HEK293 (cell line): ENCODE data around the gene KLHL21.

Experiments
- BCL11A ChIP-seq: fragments of 450-650 bp; formaldehyde crosslinking; IDR thresholded peaks from 2 replicates; pipeline ENCODE4 v1.5.1; 2016; ENCODE audit warnings: low read depth, missing biosample characterization, missing genetic modification characterization
- GLI4 ChIP-seq: fragments of 450-650 bp; formaldehyde crosslinking; IDR thresholded peaks from 2 replicates; pipeline ENCODE4 v1.5.1; 2016; ENCODE audit warnings: missing biosample characterization, missing genetic modification characterization
- KLF16 ChIP-seq: fragments of 450-650 bp; formaldehyde crosslinking; IDR thresholded peaks from 2 replicates; pipeline ENCODE4 v1.5.1; 2017; ENCODE audit warnings: missing biosample characterization, missing genetic modification characterization
- MZF1 ChIP-seq: fragments of 450-650 bp; formaldehyde crosslinking; IDR thresholded peaks from 2 replicates; pipeline ENCODE4 v1.5.1; 2017; ENCODE audit warnings: missing biosample characterization, missing genetic modification characterization, borderline replicate concordance
- RBAK ChIP-seq: fragments of 450-650 bp; formaldehyde crosslinking; IDR thresholded peaks from 2 replicates; pipeline ENCODE4 v1.5.1; 2016; ENCODE audit warnings: missing biosample characterization, missing genetic modification characterization
- TCF7L2 ChIP-seq: IDR thresholded peaks from 2 replicates; pipeline ENCODE4 v1.6.1; 2011; ENCODE audit warnings: low read depth, mild to moderate bottlenecking, inconsistent platforms, low read length, moderate library complexity, borderline replicate concordance
- YY1 ChIP-seq: fragments of 450-650 bp; formaldehyde crosslinking; IDR thresholded peaks from 2 replicates; pipeline ENCODE4 v1.5.1; 2018; ENCODE audit warnings: missing biosample characterization, missing genetic modification characterization
- ZBTB21 ChIP-seq: fragments of 450-650 bp; formaldehyde crosslinking; IDR thresholded peaks from 2 replicates; pipeline ENCODE4 v1.5.1; 2017; ENCODE audit warnings: missing biosample characterization, missing genetic modification characterization
- ZBTB48 ChIP-seq: fragments of 450-650 bp; formaldehyde crosslinking; IDR thresholded peaks from 2 replicates; pipeline ENCODE4 v1.5.1; 2016; ENCODE audit warnings: missing biosample characterization, missing genetic modification characterization
- ZFHX2 ChIP-seq: fragments of 450-650 bp; formaldehyde crosslinking; conservative IDR thresholded peaks from 2 replicates; pipeline ENCODE4 v1.5.1; 2016; ENCODE audit warnings: missing biosample characterization, missing genetic modification characterization
- ZFP3 ChIP-seq: fragments of 450-650 bp; formaldehyde crosslinking; IDR thresholded peaks from 2 replicates; pipeline ENCODE4 v1.5.1; 2016; ENCODE audit warnings: low read depth, missing biosample characterization, missing genetic modification characterization
- ZFP69B ChIP-seq: fragments of 450-650 bp; formaldehyde crosslinking; IDR thresholded peaks from 2 replicates; pipeline ENCODE4 v1.5.1; 2016; ENCODE audit warnings: missing biosample characterization, missing genetic modification characterization
- ZNF2 ChIP-seq: fragments of 450-650 bp; formaldehyde crosslinking; IDR thresholded peaks from 2 replicates; pipeline ENCODE4 v1.5.1; 2016; ENCODE audit warnings: missing biosample characterization, missing genetic modification characterization
- ZNF211 ChIP-seq: fragments of 450-650 bp; formaldehyde crosslinking; IDR thresholded peaks from 2 replicates; pipeline ENCODE4 v1.5.1; 2016; ENCODE audit warnings: low read depth, missing biosample characterization, missing genetic modification characterization
- ZNF292 ChIP-seq: fragments of 450-650 bp; formaldehyde crosslinking; IDR thresholded peaks from 2 replicates; pipeline ENCODE4 v1.5.1; 2016; ENCODE audit warnings: low read depth, missing biosample characterization, missing genetic modification characterization, borderline replicate concordance
- ZNF473 ChIP-seq: fragments of 450-650 bp; formaldehyde crosslinking; IDR thresholded peaks from 2 replicates; pipeline ENCODE4 v1.5.1; 2017; ENCODE audit warnings: missing biosample characterization, missing genetic modification characterization
- ZNF529 ChIP-seq: fragments of 450-650 bp; formaldehyde crosslinking; IDR thresholded peaks from 2 replicates; pipeline ENCODE4 v1.5.1; 2017; ENCODE audit warnings: missing genetic modification characterization, missing biosample characterization; ENCODE audit not compliant: insufficient replicate concordance
- ZNF549 ChIP-seq: fragments of 450-650 bp; IDR thresholded peaks from 2 replicates; pipeline ENCODE4 v1.5.1; 2018; ENCODE audit warnings: missing biosample characterization, missing genetic modification characterization, mild to moderate bottlenecking, inconsistent platforms, moderate library complexity
- ZNF560 ChIP-seq: fragments of 450-650 bp; formaldehyde crosslinking; IDR thresholded peaks from 2 replicates; pipeline ENCODE4 v1.5.1; 2017; ENCODE audit warnings: missing biosample characterization, missing genetic modification characterization, borderline replicate concordance
- ZNF585B ChIP-seq: fragments of 450-650 bp; formaldehyde crosslinking; IDR thresholded peaks from 2 replicates; pipeline ENCODE4 v1.5.1; 2016; ENCODE audit warnings: missing biosample characterization, missing genetic modification characterization
- ZNF600 ChIP-seq: fragments of 450-650 bp; formaldehyde crosslinking; IDR thresholded peaks from 2 replicates; pipeline ENCODE4 v1.5.1; 2016; ENCODE audit warnings: missing biosample characterization, missing genetic modification characterization
- ZNF610 ChIP-seq: fragments of 450-650 bp; formaldehyde crosslinking; IDR thresholded peaks from 2 replicates; pipeline ENCODE4 v1.5.1; 2016; ENCODE audit warnings: missing biosample characterization, missing genetic modification characterization, borderline replicate concordance
- ZNF629 ChIP-seq: fragments of 450-650 bp; formaldehyde crosslinking; IDR thresholded peaks from 2 replicates; pipeline ENCODE4 v1.5.1; 2017; ENCODE audit warnings: missing biosample characterization, missing genetic modification characterization
- ZNF645 ChIP-seq: fragments of 450-650 bp; formaldehyde crosslinking; IDR thresholded peaks from 2 replicates; pipeline ENCODE4; 2016; ENCODE audit warnings: missing biosample characterization, missing genetic modification characterization
- TF ChIP-seq, protein P1 (sequence below): fragments of 450-650 bp; formaldehyde crosslinking; IDR thresholded peaks from 2 replicates; pipeline ENCODE4 v1.5.1; 2016; ENCODE audit warnings: missing biosample characterization, missing genetic modification characterization
- TF ChIP-seq, protein P2 (sequence below): fragments of 450-650 bp; formaldehyde crosslinking; IDR thresholded peaks from 2 replicates; pipeline ENCODE4 v1.5.1; 2016; ENCODE audit warnings: missing biosample characterization, missing genetic modification characterization
- TF ChIP-seq, protein P3 (sequence below): fragments of 450-650 bp; formaldehyde crosslinking; optimal IDR thresholded peaks from 2 replicates; pipeline ENCODE3; 2016; ENCODE audit warnings: missing biosample characterization, mild to moderate bottlenecking, missing genetic modification characterization
- TF ChIP-seq, protein P4 (sequence below): fragments of 450-650 bp; formaldehyde crosslinking; IDR thresholded peaks from 2 replicates; pipeline ENCODE4 v1.5.1; 2016; ENCODE audit warnings: missing biosample characterization, missing genetic modification characterization, borderline replicate concordance
- TF ChIP-seq, protein P5 (sequence below): fragments of 450-650 bp; formaldehyde crosslinking; IDR thresholded peaks from 2 replicates; pipeline ENCODE4 v1.5.1; 2016; ENCODE audit warnings: missing biosample characterization, missing genetic modification characterization

KLHL21 gene

DNA sequence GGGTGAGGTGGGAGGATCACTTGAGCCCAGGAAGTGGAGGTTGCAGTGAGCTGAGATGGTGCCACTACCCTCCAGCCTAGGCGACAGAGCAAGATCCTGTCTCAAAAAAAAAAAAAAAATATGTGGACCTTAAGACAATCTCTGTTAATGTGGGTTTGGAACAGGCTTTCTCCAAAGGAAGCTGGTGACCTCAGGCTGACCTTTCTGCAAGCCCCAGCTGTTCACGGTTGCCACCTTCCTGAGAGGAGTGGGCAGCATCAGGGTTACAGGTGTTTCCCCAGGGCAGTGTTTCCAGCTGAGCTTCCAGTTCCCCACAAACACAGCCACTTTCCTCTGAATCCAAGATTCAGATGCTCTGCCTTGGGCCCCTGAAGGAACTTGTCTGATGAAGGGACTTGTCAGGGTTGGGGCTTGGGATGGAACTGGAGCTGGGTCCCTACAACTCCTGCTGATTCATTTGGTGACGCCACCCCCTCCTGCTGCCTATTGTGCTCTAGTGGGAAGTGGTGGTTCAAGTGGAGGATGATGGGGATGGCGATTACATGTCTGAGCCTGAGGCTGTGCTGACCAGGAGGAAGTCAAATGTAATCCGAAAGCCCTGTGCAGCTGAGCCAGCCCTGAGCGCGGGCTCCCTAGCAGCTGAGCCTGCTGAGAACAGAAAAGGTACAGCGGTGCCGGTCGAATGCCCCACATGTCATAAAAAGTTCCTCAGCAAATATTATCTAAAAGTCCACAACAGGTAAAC lies 20.9 kb downstream of the KLHL21 start (continued):
- no peak for TF ChIP-seq BCL11A (tag by site-specific recombination)
- TF ChIP-seq RBAK (tag by site-specific recombination) = no peak
- TF ChIP-seq, protein P1, sequence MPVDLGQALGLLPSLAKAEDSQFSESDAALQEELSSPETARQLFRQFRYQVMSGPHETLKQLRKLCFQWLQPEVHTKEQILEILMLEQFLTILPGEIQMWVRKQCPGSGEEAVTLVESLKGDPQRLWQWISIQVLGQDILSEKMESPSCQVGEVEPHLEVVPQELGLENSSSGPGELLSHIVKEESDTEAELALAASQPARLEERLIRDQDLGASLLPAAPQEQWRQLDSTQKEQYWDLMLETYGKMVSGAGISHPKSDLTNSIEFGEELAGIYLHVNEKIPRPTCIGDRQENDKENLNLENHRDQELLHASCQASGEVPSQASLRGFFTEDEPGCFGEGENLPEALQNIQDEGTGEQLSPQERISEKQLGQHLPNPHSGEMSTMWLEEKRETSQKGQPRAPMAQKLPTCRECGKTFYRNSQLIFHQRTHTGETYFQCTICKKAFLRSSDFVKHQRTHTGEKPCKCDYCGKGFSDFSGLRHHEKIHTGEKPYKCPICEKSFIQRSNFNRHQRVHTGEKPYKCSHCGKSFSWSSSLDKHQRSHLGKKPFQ = no peak
- TF ChIP-seq KLF16 (tag by site-specific recombination) = no peak
- no peak for TF ChIP-seq ZNF560 (tag by site-specific recombination)
- TF ChIP-seq TCF7L2 = no peak
- TF ChIP-seq ZNF211 (tag by site-specific recombination) = no peak
- no peak for TF ChIP-seq ZNF549
- no peak for TF ChIP-seq ZFP3 (tag by site-specific recombination)
- no peak for TF ChIP-seq ZNF585B
- TF ChIP-seq, protein P2, sequence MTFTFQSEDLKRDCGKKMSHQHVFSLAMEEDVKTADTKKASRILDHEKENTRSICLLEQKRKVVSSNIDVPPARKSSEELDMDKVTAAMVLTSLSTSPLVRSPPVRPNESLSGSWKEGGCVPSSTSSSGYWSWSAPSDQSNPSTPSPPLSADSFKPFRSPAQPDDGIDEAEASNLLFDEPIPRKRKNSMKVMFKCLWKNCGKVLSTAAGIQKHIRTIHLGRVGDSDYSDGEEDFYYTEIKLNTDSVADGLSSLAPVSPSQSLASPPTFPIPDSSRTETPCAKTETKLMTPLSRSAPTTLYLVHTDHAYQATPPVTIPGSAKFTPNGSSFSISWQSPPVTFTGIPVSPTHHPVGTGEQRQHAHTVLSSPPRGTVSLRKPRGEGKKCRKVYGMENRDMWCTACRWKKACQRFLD (tag by site-specific recombination) = no peak
- no peak for TF ChIP-seq ZNF645
- no peak for TF ChIP-seq ZNF2
- peak; percentile 65 for TF ChIP-seq ZNF629 (tag by site-specific recombination)
- no peak for TF ChIP-seq ZNF473 (tag by site-specific recombination)
- TF ChIP-seq ZFP69B (tag by site-specific recombination) = 0 out of 2 replicates have a peak, but pooled peaks have one; percentile 17
- TF ChIP-seq ZNF610 (tag by site-specific recombination) = no peak
- no peak for TF ChIP-seq ZFHX2 (tag by site-specific recombination)
- no peak for TF ChIP-seq ZNF292 (tag by site-specific recombination)
- TF ChIP-seq, protein P3, sequence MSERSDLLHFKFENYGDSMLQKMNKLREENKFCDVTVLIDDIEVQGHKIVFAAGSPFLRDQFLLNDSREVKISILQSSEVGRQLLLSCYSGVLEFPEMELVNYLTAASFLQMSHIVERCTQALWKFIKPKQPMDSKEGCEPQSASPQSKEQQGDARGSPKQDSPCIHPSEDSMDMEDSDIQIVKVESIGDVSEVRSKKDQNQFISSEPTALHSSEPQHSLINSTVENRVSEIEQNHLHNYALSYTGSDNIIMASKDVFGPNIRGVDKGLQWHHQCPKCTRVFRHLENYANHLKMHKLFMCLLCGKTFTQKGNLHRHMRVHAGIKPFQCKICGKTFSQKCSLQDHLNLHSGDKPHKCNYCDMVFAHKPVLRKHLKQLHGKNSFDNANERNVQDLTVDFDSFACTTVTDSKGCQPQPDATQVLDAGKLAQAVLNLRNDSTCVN (tag by site-specific recombination) = no peak
- TF ChIP-seq YY1 (tag by site-specific recombination) = no peak
- no peak for TF ChIP-seq GLI4
- peak; percentile 56; the same call in 1 of the 2 replicates for TF ChIP-seq ZBTB48 (tag by site-specific recombination)
- TF ChIP-seq ZBTB21 = no peak
- TF ChIP-seq ZNF529 (tag by site-specific recombination) = no peak
- TF ChIP-seq, protein P4, sequence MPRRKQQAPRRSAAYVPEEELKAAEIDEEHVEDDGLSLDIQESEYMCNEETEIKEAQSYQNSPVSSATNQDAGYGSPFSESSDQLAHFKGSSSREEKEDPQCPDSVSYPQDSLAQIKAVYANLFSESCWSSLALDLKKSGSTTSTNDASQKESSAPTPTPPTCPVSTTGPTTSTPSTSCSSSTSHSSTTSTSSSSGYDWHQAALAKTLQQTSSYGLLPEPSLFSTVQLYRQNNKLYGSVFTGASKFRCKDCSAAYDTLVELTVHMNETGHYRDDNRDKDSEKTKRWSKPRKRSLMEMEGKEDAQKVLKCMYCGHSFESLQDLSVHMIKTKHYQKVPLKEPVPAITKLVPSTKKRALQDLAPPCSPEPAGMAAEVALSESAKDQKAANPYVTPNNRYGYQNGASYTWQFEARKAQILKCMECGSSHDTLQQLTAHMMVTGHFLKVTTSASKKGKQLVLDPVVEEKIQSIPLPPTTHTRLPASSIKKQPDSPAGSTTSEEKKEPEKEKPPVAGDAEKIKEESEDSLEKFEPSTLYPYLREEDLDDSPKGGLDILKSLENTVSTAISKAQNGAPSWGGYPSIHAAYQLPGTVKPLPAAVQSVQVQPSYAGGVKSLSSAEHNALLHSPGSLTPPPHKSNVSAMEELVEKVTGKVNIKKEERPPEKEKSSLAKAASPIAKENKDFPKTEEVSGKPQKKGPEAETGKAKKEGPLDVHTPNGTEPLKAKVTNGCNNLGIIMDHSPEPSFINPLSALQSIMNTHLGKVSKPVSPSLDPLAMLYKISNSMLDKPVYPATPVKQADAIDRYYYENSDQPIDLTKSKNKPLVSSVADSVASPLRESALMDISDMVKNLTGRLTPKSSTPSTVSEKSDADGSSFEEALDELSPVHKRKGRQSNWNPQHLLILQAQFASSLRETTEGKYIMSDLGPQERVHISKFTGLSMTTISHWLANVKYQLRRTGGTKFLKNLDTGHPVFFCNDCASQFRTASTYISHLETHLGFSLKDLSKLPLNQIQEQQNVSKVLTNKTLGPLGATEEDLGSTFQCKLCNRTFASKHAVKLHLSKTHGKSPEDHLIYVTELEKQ (tag by site-specific recombination) = no peak
- TF ChIP-seq ZNF600 (tag by site-specific recombination) = peak; percentile 92
- TF ChIP-seq, protein P5, sequence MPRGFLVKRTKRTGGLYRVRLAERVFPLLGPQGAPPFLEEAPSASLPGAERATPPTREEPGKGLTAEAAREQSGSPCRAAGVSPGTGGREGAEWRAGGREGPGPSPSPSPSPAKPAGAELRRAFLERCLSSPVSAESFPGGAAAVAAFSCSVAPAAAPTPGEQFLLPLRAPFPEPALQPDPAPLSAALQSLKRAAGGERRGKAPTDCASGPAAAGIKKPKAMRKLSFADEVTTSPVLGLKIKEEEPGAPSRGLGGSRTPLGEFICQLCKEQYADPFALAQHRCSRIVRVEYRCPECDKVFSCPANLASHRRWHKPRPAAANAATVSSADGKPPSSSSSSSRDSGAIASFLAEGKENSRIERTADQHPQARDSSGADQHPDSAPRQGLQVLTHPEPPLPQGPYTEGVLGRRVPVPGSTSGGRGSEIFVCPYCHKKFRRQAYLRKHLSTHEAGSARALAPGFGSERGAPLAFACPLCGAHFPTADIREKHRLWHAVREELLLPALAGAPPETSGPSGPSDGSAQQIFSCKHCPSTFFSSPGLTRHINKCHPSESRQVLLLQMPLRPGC (tag by site-specific recombination) = no peak
- TF ChIP-seq MZF1 (tag by site-specific recombination) = no peak
